ENCODE data around the gene CDH23. TPM values are rescaled to one million over a fixed set of nuclear protein-coding genes. Genes with fewer than 3 reads are reported as not detected.

CDH23 gene
- total RNA-seq, 6 donors from 2014 or later: 4.7 to 29.3 (median 10.4) TPM

DNA sequence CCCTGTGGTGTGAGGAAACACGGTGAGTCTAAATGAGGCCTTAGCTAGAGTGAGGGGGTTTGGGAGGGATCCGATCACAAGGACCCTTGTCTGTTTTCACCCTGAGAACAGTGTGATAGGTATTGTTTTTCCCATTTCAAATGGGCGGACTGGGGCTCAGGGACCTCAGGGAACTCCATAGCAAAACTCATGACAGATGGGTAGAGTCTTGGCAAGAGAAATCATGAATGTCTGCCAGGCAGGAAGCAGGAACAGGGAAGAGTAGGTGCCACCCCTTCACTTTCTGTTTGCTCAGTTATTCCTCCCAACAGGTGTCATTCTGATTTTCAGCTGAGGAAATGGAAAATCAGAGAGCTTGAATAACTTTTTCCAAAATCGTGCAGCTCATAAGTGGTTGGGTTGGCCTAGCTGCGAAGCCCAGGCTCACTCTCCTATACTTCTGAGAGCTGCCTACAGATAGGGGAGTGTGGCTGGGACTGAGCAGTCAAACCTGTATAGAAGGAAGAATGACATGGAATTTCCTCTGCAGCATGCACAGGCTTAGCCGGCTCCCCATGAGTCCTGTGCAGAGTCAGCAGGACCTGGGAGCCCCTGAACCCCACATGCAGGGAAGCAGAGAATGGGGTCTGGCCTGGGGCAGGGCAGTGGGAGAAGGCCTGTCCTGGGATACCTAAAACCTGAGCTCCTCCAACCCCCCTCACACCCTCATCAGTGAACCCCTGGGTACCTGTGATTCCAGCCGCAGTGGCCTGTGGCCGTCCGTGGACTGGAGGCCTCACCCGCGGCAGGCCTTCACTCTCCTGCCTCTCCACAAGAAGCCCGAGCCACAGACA is 340.5 kb downstream of the CDH23 start:
- DNase-seq: no peak
- H3K4me1 ChIP-seq: peaks cover 45 to 62% (median 53%) of the 10 kb centered on the region in 4 donors
- no peaks in the 10 kb centered on the region for H3K27me3 ChIP-seq
- 60 to 78% methylated on average over 11 to 12 of the region's 12 CpGs for WGBS, 2 donors
- TF ChIP-seq, protein P1, sequence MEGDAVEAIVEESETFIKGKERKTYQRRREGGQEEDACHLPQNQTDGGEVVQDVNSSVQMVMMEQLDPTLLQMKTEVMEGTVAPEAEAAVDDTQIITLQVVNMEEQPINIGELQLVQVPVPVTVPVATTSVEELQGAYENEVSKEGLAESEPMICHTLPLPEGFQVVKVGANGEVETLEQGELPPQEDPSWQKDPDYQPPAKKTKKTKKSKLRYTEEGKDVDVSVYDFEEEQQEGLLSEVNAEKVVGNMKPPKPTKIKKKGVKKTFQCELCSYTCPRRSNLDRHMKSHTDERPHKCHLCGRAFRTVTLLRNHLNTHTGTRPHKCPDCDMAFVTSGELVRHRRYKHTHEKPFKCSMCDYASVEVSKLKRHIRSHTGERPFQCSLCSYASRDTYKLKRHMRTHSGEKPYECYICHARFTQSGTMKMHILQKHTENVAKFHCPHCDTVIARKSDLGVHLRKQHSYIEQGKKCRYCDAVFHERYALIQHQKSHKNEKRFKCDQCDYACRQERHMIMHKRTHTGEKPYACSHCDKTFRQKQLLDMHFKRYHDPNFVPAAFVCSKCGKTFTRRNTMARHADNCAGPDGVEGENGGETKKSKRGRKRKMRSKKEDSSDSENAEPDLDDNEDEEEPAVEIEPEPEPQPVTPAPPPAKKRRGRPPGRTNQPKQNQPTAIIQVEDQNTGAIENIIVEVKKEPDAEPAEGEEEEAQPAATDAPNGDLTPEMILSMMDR (IDR thresholded peaks at IDR 0.05): no peak
- TF ChIP-seq POLR2AphosphoS5 (IDR thresholded peaks at IDR 0.05): no peak
- TF ChIP-seq EP300 (IDR thresholded peaks at IDR 0.05): no peak
- no peak for TF ChIP-seq POLR2A (IDR thresholded peaks at IDR 0.05)
- no peak for ATAC-seq (ENCODE audit: low FRiP score in 2 of 2)
- peak overlapping the region; percentile 22 to 86 (median 81) for H3K27ac ChIP-seq
- H3K9me3 ChIP-seq: no peaks in the 10 kb centered on the region
- no peak overlapping the region for H3K4me3 ChIP-seq
- no peaks in the 10 kb centered on the region for H3K36me3 ChIP-seq

DNA sequence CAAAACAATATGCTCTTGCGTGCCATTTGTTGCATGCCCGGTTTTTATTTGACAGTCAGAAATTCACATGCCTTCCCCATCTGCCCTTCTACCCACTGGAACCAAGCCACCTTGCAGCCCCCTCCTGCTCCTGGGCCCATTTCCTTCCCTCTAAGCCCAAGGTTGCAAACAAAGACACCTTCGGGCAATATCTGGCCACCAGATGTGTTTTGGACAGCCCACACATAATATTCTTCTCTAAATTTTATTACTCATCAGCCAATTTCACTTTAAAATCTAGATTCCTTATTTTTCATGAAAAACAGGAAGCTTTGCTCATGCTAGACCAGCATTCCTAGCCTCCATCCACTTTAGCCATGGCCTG is 341.1 kb downstream of the CDH23 start:
- Histone ChIP-seq H3K4me3 (no peak overlapping the region), H3K36me3 (no peaks in the 10 kb centered on the region), H3K27ac (peak overlapping the region in 3 of 4 donors; percentile 78 to 86 (median 84)), H3K27me3 (no peaks in the 10 kb centered on the region), H3K4me1 (peaks cover 45 to 62% (median 53%) of the 10 kb centered on the region in 4 donors), H3K9me3 (peaks cover 0 to 2% (median under 1%) of the 10 kb centered on the region in 4 donors)
- DNase-seq (no peak), ATAC-seq (ENCODE audit: low FRiP score in 2 of 2) (no peak)
- WGBS, 2 donors: 51 to 66% methylated on average over 3 of the region's 3 CpGs
- TF ChIP-seq, protein P1 (IDR thresholded peaks at IDR 0.05): no peak
- TF ChIP-seq POLR2A (IDR thresholded peaks at IDR 0.05) (no peak), POLR2AphosphoS5 (IDR thresholded peaks at IDR 0.05) (no peak), EP300 (IDR thresholded peaks at IDR 0.05) (no peak)

DNA sequence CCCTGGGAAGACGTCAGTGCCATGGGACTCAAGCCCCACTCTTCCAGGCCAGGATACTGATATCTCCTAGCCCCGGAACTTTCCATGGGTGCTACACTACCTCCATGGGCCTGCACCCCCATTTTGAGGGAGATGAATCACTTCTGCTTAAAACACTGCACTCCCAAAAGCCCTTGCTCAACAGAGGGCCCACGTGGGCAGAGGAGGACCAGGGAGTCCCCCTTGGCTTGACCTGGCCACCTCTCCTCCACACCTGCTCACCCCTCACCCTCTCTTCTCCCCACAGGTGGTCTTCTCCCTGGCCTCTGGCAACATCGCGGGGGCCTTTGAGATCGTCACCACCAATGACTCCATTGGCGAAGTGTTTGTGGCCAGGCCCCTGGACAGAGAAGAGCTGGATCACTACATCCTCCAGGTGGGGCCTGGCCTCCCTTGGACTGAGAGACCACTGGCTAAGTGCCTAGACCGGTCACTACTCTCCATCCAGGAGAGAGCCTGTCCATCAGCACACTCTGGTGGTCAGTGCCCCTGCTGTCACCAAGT is 342.7 kb downstream of the CDH23 start:
- no peak for DNase-seq
- H3K27me3 ChIP-seq: no peaks in the 10 kb centered on the region
- H3K36me3 ChIP-seq: no peaks in the 10 kb centered on the region
- TF ChIP-seq POLR2A (IDR thresholded peaks at IDR 0.05) (no peak), EP300 (IDR thresholded peaks at IDR 0.05) (no peak), POLR2AphosphoS5 (IDR thresholded peaks at IDR 0.05) (no peak)
- TF ChIP-seq, protein P1 (IDR thresholded peaks at IDR 0.05): no peak
- peaks cover 0 to 7% (median 2%) of the 10 kb centered on the region in 4 donors for H3K9me3 ChIP-seq
- H3K4me3 ChIP-seq: no peak overlapping the region
- no peak for ATAC-seq (ENCODE audit: low FRiP score in 2 of 2)
- H3K4me1 ChIP-seq: peaks cover 45 to 66% (median 55%) of the 10 kb centered on the region in 4 donors
- WGBS, 2 donors: 93 to 96% methylated on average over 7 to 8 of the region's 8 CpGs
- H3K27ac ChIP-seq: peak overlapping the region in 1 of 4 donors; percentile 84

DNA sequence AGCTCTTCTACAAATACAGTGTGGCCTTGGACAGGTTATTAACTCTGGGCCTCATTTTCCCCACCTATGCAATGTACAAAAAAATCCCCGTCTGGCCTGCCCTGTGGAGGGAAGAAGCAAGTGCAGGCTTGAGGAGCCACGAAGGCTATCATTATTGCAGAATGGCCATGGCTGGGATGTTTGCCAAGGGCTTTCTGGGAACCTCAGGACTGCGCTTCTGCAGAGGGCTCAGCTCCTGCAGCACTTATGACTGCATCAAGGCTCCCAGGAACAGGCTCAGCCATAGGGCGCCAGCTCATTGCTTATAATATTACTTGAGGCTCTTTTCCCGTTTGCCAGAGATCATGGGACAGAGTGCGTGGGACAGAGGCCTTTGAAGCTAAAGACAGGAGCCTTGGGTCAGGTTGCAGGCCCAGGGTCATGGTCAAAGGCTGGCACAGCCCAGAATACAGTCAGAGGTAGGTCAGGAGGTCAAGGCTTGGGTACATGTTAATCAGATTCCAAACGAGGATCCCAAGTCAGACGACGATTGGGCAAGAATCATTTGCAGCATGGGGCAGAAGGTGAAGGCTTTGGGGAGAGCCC is 343.4 kb downstream of the CDH23 start:
- Histone ChIP-seq H3K36me3 (no peaks in the 10 kb centered on the region), H3K4me1 (peaks cover 43 to 61% (median 52%) of the 10 kb centered on the region in 4 donors), H3K4me3 (no peak overlapping the region), H3K27ac (peak overlapping the region in 2 of 4 donors; percentile 9 to 15), H3K27me3 (no peaks in the 10 kb centered on the region), H3K9me3 (peaks cover 0 to 7% (median 2%) of the 10 kb centered on the region in 4 donors)
- TF ChIP-seq POLR2AphosphoS5 (IDR thresholded peaks at IDR 0.05): no peak
- TF ChIP-seq, protein P1 (IDR thresholded peaks at IDR 0.05): peak in 2 of 6 experiments; percentile 17 to 18
- TF ChIP-seq POLR2A (IDR thresholded peaks at IDR 0.05): no peak
- no peak for TF ChIP-seq EP300 (IDR thresholded peaks at IDR 0.05)
- ATAC-seq (ENCODE audit: low FRiP score in 2 of 2) (peak in 1 of 2 donors; percentile 42), DNase-seq (peak in 1 of 2 donors; percentile 67)
- 21 to 33% methylated on average over 5 to 9 of the region's 9 CpGs for WGBS, 2 donors

All from upper lobe of left lung (tissue), 6 donors.